ENCODE data around the gene SLC27A2. TPM values are rescaled to one million over a fixed set of nuclear protein-coding genes. Genes with fewer than 3 reads are reported as not detected.

SLC27A2 gene
- total RNA-seq, 4 donors from 2014 or later, result 0.72 to 10.2 (median 5.9) TPM

DNA sequence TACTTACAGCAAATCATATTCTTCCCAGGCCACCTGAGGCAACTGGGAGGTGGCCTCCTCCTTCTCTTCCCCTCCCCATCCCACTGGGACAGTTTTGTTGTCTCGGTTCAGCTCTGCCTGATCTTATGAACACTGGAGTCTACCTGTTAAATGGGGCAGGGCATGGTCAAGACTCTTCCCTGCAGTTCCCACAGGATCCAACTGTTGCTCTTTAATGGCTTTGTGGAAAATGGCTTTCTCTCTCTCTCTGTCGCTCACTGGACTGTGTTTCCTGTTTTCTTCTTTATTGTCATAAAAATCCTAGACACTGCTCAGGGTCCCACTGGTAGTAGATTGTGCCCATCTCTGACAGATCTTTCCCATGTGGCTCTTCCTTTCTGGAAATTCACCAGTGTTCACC, 40.2 kb downstream of the SLC27A2 start:
- H3K36me3 ChIP-seq, result no peaks in the 10 kb centered on the region
- DNase-seq (ENCODE audit: low spot score in 2 of 2), result no peak
- no peak overlapping the region for H3K4me3 ChIP-seq
- no peaks in the 10 kb centered on the region for H3K4me1 ChIP-seq
- 75% methylated on average over 2 of the region's 2 CpGs for WGBS
- no peaks in the 10 kb centered on the region for H3K9me3 ChIP-seq
- H3K27me3 ChIP-seq, result no peaks in the 10 kb centered on the region
- TF ChIP-seq POLR2AphosphoS5 (IDR thresholded peaks at IDR 0.05) (no peak), POLR2A (IDR thresholded peaks at IDR 0.05) (no peak), EP300 (IDR thresholded peaks at IDR 0.05) (no peak)
- TF ChIP-seq, protein P1, sequence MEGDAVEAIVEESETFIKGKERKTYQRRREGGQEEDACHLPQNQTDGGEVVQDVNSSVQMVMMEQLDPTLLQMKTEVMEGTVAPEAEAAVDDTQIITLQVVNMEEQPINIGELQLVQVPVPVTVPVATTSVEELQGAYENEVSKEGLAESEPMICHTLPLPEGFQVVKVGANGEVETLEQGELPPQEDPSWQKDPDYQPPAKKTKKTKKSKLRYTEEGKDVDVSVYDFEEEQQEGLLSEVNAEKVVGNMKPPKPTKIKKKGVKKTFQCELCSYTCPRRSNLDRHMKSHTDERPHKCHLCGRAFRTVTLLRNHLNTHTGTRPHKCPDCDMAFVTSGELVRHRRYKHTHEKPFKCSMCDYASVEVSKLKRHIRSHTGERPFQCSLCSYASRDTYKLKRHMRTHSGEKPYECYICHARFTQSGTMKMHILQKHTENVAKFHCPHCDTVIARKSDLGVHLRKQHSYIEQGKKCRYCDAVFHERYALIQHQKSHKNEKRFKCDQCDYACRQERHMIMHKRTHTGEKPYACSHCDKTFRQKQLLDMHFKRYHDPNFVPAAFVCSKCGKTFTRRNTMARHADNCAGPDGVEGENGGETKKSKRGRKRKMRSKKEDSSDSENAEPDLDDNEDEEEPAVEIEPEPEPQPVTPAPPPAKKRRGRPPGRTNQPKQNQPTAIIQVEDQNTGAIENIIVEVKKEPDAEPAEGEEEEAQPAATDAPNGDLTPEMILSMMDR (IDR thresholded peaks at IDR 0.05), result no peak
- H3K27ac ChIP-seq, result no peak overlapping the region

DNA sequence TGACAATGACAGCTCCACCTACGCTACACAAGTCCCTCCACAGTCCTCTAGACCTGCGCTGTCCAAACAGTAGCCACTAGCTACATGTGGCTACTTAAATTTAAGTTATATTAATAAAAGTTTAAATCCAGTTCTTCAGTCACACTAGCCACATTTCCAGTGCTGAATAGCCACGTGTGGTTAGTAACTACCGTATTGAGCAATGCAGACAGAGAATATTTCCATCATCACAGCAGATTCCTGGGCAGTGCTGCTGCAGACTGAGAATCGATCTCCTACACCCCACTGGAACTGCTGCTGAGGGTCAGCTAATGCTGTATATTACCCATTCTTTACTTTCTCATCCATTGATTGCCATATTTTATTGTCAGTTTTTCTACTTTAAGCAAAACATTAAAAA, 42.6 kb downstream of the SLC27A2 start:
- Histone ChIP-seq H3K27me3 (no peaks in the 10 kb centered on the region), H3K4me3 (no peak overlapping the region), H3K9me3 (no peaks in the 10 kb centered on the region), H3K36me3 (no peaks in the 10 kb centered on the region), H3K4me1 (no peaks in the 10 kb centered on the region), H3K27ac (no peak overlapping the region)
- TF ChIP-seq POLR2A (IDR thresholded peaks at IDR 0.05) (no peak), POLR2AphosphoS5 (IDR thresholded peaks at IDR 0.05) (no peak), EP300 (IDR thresholded peaks at IDR 0.05) (no peak)
- TF ChIP-seq, protein P1 (IDR thresholded peaks at IDR 0.05), result no peak
- WGBS, result 72% methylated on average over 5 of the region's 5 CpGs
- DNase-seq (ENCODE audit: low spot score in 2 of 2), result no peak

DNA sequence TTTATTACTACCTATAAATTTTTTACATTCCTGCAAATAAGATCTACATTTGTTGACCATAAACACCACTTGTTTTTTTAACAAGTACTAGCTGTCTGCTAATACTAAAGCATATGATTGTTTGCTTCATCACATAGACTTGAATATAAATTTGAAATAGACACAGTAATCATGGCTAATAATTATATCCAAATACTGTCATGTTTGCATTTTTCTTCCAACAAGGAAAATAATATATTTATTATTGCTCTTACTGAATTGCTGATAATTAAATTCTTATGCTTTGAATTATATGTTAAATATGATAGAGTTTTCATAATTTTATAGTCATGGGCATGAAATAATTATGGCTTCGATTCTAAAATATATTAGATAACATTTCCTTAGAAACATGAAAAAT, 43.1 kb downstream of the SLC27A2 start:
- no peaks in the 10 kb centered on the region for H3K27me3 ChIP-seq
- H3K4me1 ChIP-seq, result no peaks in the 10 kb centered on the region
- no peaks in the 10 kb centered on the region for H3K9me3 ChIP-seq
- H3K36me3 ChIP-seq, result no peaks in the 10 kb centered on the region
- 94% methylated on average over 1 of the region's 1 CpG for WGBS
- H3K4me3 ChIP-seq, result no peak overlapping the region
- no peak overlapping the region for H3K27ac ChIP-seq
- no peak for DNase-seq (ENCODE audit: low spot score in 2 of 2)
- TF ChIP-seq EP300 (IDR thresholded peaks at IDR 0.05) (no peak), POLR2A (IDR thresholded peaks at IDR 0.05) (no peak), POLR2AphosphoS5 (IDR thresholded peaks at IDR 0.05) (no peak)
- TF ChIP-seq, protein P1 (IDR thresholded peaks at IDR 0.05), result no peak

DNA sequence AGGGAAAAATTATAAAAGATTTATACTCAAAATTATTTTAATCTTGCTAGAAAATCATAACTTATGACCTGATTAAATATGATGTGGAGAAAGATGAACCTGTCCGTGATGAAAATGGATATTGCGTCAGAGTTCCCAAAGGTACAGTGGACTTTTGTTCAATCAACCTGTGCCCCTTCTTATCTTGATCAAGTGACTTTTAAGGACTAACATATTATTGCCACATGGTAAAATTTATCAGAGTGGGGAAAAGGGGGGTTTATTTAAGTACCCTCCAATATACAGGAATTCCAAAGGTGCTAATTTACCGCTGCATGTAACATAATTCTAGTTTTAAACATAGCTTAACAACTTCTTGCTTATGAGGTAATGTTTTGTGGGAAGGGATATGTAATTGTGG, 43.9 kb downstream of the SLC27A2 start:
- TF ChIP-seq POLR2AphosphoS5 (IDR thresholded peaks at IDR 0.05), result no peak
- no peak for TF ChIP-seq EP300 (IDR thresholded peaks at IDR 0.05)
- TF ChIP-seq, protein P1 (IDR thresholded peaks at IDR 0.05), result no peak
- TF ChIP-seq POLR2A (IDR thresholded peaks at IDR 0.05), result no peak
- H3K4me3 ChIP-seq, result no peak overlapping the region
- DNase-seq (ENCODE audit: low spot score in 2 of 2), result no peak
- no peaks in the 10 kb centered on the region for H3K27me3 ChIP-seq
- H3K36me3 ChIP-seq, result no peaks in the 10 kb centered on the region
- WGBS, result 92% methylated on average over 3 of the region's 3 CpGs
- H3K9me3 ChIP-seq, result no peaks in the 10 kb centered on the region
- no peaks in the 10 kb centered on the region for H3K4me1 ChIP-seq
- H3K27ac ChIP-seq, result no peak overlapping the region

DNA sequence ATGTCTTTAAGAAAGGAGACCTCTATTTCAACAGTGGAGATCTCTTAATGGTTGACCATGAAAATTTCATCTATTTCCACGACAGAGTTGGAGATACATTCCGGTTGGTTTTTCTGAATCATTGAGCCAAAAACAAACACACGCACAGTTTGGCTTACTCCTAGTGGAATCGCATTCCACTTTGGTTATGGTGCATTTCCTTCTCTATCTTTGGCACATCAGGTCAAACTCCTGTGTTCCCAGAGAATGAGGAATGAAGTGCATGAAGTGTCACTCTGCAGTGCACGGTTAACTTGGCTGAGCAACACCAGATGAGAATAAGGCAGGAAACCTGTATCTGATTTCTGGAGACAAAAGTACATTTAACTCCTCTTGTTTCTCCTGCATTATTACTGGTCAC, 45.1 kb downstream of the SLC27A2 start:
- Histone ChIP-seq H3K4me3 (no peak overlapping the region), H3K27ac (no peak overlapping the region), H3K9me3 (no peaks in the 10 kb centered on the region), H3K36me3 (no peaks in the 10 kb centered on the region), H3K4me1 (no peaks in the 10 kb centered on the region), H3K27me3 (no peaks in the 10 kb centered on the region)
- no peak for DNase-seq (ENCODE audit: low spot score in 2 of 2)
- TF ChIP-seq POLR2AphosphoS5 (IDR thresholded peaks at IDR 0.05) (no peak), EP300 (IDR thresholded peaks at IDR 0.05) (no peak), POLR2A (IDR thresholded peaks at IDR 0.05) (no peak)
- TF ChIP-seq, protein P1 (IDR thresholded peaks at IDR 0.05), result no peak
- 82% methylated on average over 5 of the region's 5 CpGs for WGBS
